Testis (tissue), 3 donors: ENCODE results near the gene GPRC5C. TPM values are rescaled to one million over a fixed set of nuclear protein-coding genes. Genes with fewer than 3 reads are reported as not detected.

Source experiments
- DNase-seq: peaks from one replicate; pipeline ENCODE4 v3.0.0-alpha.2; 2019
- H3K27ac ChIP-seq, 2 donors: fragments of 200-600 bp; sonication (generic); one replicate each; pipeline ENCODE4 v1.5.1; 2019
- H3K27me3 ChIP-seq: fragments of 200-600 bp; sonication (generic); one replicate; pipeline ENCODE4 v1.5.1; 2019
- H3K36me3 ChIP-seq: fragments of 200-600 bp; sonication (generic); one replicate; pipeline ENCODE4 v1.5.1; 2017; ENCODE audit warnings: low read depth; ENCODE audit errors: missing control alignments
- H3K4me1 ChIP-seq: fragments of 200-600 bp; sonication (generic); one replicate; pipeline ENCODE4 v1.5.1; 2019
- H3K4me3 ChIP-seq, 2 donors: fragments of 200-600 bp; sonication (generic); one replicate each; pipeline ENCODE4 v1.5.1; 2017 to 2019
- H3K9me3 ChIP-seq: fragments of 200-600 bp; sonication (generic); one replicate; pipeline ENCODE4 v1.5.1; 2017
- POLR2A ChIP-seq: fragments of 450-650 bp; IDR thresholded peaks from one replicate; pipeline ENCODE4 v1.6.1; 2017; ENCODE audit warnings: antibody characterized with exemption, mild to moderate bottlenecking, moderate library complexity
- WGBS, 2 donors: methylation state at CpG; one replicate each; pipeline ENCODE4 v1.1.5; 2018; 5-methylcytosine and 5-hydroxymethylcytosine counted together
- intact Hi-C: fragments of 100-400 bp; cut with DNase I; formaldehyde crosslinking; loops from one replicate; pipeline ENCODE4 v1.15.1; 2023; ENCODE audit warnings: low total_unique reads
- polyA plus RNA-seq: library from polyadenylated mRNA; stranded (reverse); fragments of 350-450 nt; fragmentation: Illumina TruSeq; extraction: RNeasy Lipid Tissue Mini Kit (QIAGEN cat#74804); gene quantifications from one replicate; pipeline ENCODE4 v1.2.3, GENCODE V29; 2014; ENCODE audit warnings: low read depth, low replicate concordance; ENCODE audit not compliant: insufficient read depth
- total RNA-seq, 2 donors: library from RNA; depleted of rRNA; stranded (reverse); fragments of >200 nt; gene quantifications; one replicate each; pipeline ENCODE4 v1.2.3, GENCODE V29; 2016
- TF ChIP-seq, protein P1 (sequence below), 3 experiments: fragments of 450-650 bp in 2 of 3; fragments of 200-600 bp in 1 of 3; sonication (generic) in 1 of 3; IDR thresholded peaks; one replicate each; pipeline ENCODE4 v1.5.1; 2016 to 2019; ENCODE audit warnings: antibody characterized with exemption in 3 of 3, mild to moderate bottlenecking in 2 of 3, moderate library complexity in 1 of 3

GPRC5C gene
- total and polyA plus RNA-seq, 3 donors from 2014 or later = 6.8 to 19.0 (median 14.1) TPM

GRCh38 chr17:74407384-74407783, 24.5 kb upstream of the GPRC5C start:
- H3K36me3 ChIP-seq = no peaks in the 10 kb centered on the region
- H3K27ac ChIP-seq = no peak overlapping the region
- intact Hi-C loops = no loop called here
- H3K9me3 ChIP-seq = no peaks in the 10 kb centered on the region
- WGBS, 2 donors = 82 to 83% methylated on average over 4 to 5 of the region's 5 CpGs
- TF ChIP-seq, protein P1, sequence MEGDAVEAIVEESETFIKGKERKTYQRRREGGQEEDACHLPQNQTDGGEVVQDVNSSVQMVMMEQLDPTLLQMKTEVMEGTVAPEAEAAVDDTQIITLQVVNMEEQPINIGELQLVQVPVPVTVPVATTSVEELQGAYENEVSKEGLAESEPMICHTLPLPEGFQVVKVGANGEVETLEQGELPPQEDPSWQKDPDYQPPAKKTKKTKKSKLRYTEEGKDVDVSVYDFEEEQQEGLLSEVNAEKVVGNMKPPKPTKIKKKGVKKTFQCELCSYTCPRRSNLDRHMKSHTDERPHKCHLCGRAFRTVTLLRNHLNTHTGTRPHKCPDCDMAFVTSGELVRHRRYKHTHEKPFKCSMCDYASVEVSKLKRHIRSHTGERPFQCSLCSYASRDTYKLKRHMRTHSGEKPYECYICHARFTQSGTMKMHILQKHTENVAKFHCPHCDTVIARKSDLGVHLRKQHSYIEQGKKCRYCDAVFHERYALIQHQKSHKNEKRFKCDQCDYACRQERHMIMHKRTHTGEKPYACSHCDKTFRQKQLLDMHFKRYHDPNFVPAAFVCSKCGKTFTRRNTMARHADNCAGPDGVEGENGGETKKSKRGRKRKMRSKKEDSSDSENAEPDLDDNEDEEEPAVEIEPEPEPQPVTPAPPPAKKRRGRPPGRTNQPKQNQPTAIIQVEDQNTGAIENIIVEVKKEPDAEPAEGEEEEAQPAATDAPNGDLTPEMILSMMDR (IDR thresholded peaks at IDR 0.05) = no peak
- no peak for TF ChIP-seq POLR2A
- no peaks in the 10 kb centered on the region for H3K27me3 ChIP-seq
- no peaks in the 10 kb centered on the region for H3K4me1 ChIP-seq
- no peak for DNase-seq
- H3K4me3 ChIP-seq = no peak overlapping the region

GRCh38 chr17:74408262-74408661, 23.6 kb upstream of the GPRC5C start:
- H3K4me3 ChIP-seq = no peak overlapping the region
- H3K36me3 ChIP-seq = no peaks in the 10 kb centered on the region
- no peaks in the 10 kb centered on the region for H3K27me3 ChIP-seq
- no peaks in the 10 kb centered on the region for H3K9me3 ChIP-seq
- 78 to 79% methylated on average over 2 to 3 of the region's 3 CpGs for WGBS, 2 donors
- no peak for TF ChIP-seq POLR2A
- TF ChIP-seq, protein P1 (IDR thresholded peaks at IDR 0.05) = no peak
- intact Hi-C loops = no loop called here
- DNase-seq = no peak
- no peak overlapping the region for H3K27ac ChIP-seq
- no peaks in the 10 kb centered on the region for H3K4me1 ChIP-seq

DNA sequence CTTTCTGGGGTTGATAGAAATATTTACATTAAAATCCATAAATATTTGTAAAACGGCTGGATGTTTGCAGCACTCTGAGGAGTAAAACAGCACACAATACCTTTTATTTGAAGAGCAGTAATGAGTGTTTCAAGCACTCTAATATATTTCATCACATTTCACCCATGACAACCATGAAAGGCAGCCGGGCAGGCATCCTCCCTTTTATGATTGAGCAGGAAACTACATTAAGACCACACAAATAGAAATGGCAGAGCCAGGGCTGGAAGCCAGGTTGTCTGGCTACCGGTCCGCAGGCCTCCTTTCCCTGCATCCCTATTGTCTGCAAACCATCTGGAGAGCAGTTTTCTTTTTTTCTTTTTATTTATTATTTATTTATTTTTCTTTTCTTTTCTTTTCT, 23.1 kb upstream of the GPRC5C start:
- no peak for TF ChIP-seq POLR2A
- TF ChIP-seq, protein P1 (IDR thresholded peaks at IDR 0.05) = no peak
- H3K36me3 ChIP-seq = no peaks in the 10 kb centered on the region
- 70 to 79% methylated on average over 4 of the region's 4 CpGs for WGBS, 2 donors
- intact Hi-C loops = no loop called here
- H3K27me3 ChIP-seq = no peaks in the 10 kb centered on the region
- DNase-seq = no peak
- H3K9me3 ChIP-seq = no peaks in the 10 kb centered on the region
- no peaks in the 10 kb centered on the region for H3K4me1 ChIP-seq
- H3K27ac ChIP-seq = no peak overlapping the region
- no peak overlapping the region for H3K4me3 ChIP-seq

- H3K27me3 ChIP-seq = no peaks in the 10 kb centered on the region
- no peak overlapping the region for H3K4me3 ChIP-seq
- WGBS, 2 donors = 60 to 92% methylated on average over 1 to 4 of the region's 4 CpGs
- H3K36me3 ChIP-seq = no peaks in the 10 kb centered on the region
- no peak for DNase-seq
- H3K27ac ChIP-seq = no peak overlapping the region
- no peak for TF ChIP-seq POLR2A
- TF ChIP-seq, protein P1 (IDR thresholded peaks at IDR 0.05) = no peak
- no peaks in the 10 kb centered on the region for H3K9me3 ChIP-seq
- intact Hi-C loops = no loop called here
- H3K4me1 ChIP-seq = no peaks in the 10 kb centered on the region
These were observed 21.9 kb upstream of the GPRC5C start for GRCh38 chr17:74410001-74410443.

GRCh38 chr17:74412581-74412980, 19.3 kb upstream of the GPRC5C start:
- TF ChIP-seq POLR2A = no peak
- TF ChIP-seq, protein P1 (IDR thresholded peaks at IDR 0.05) = no peak
- intact Hi-C loops = no loop called here
- H3K27me3 ChIP-seq = no peaks in the 10 kb centered on the region
- H3K4me3 ChIP-seq = no peak overlapping the region
- H3K36me3 ChIP-seq = no peaks in the 10 kb centered on the region
- no peaks in the 10 kb centered on the region for H3K9me3 ChIP-seq
- no peaks in the 10 kb centered on the region for H3K4me1 ChIP-seq
- WGBS, 2 donors = 96 to 97% methylated on average over 8 of the region's 8 CpGs
- no peak for DNase-seq
- no peak overlapping the region for H3K27ac ChIP-seq
